CD4-positive, alpha-beta T cell treated with Interleukin-4 for 4 hours (primary cell): Measurements from ENCODE around the gene LSS.
A peak's percentile ranks its signal among the peaks of the same experiment; 100 is the strongest.

Experiments used
- DNase-seq: peaks from one replicate; pipeline ENCODE4 v3.0.0-alpha.2; 2020

Gene LSS

GRCh38 chr21:46228345-46229051, at the start of gene LSS:
LSS (minus strand) TSS chr21:46228774; CDS start chr21:46228745, 29 bp downstream.
- DNase-seq = peak; percentile 99

DNA sequence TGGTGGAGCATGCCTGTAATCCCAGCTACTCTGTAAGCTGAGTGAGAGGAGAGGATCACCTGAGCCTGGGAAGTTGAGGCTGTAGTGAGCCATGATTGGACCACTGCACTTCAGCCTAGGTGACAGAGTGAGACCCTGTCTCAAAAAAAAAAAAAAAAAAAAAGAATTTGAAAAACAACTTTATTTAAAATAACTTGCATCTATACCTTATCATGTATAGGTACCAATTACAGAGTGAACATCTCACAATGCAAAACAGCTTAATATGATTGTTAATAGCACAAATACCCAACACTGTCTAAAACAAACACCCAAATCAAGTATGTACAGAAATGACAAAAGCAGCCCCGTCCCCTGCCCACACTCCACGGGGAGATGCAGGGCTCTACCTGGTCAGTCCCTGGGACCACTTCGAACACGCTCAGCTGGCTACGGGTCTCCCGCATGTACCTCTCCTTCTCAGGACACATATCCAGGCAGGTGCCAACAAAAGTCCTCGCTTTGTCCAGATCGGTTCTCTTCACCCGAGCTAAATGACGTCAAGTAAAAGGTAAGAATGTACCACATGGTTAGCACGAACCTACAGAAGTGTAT, 46.3 kb upstream of the LSS start:
- DNase-seq = no peak

DNA sequence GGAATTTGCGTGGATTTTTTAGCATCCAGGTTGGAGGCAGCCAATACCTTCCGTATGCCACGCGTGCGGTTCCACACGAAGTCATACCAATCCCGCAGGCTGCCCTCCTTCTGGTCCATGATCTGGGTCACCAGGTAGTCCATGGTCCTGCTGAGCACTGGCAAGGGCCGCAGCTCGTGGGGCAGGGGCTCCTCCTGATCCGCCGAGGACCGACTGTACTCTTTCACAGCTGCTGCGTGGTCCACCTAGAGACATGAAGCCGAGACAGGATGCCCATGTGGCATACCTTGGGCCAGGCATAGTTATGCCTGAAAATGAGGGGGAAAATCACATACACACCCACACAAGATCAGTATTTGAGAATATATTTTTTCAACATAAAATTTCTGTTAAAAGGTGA, 44.8 kb upstream of the LSS start:
- DNase-seq = no peak

DNA sequence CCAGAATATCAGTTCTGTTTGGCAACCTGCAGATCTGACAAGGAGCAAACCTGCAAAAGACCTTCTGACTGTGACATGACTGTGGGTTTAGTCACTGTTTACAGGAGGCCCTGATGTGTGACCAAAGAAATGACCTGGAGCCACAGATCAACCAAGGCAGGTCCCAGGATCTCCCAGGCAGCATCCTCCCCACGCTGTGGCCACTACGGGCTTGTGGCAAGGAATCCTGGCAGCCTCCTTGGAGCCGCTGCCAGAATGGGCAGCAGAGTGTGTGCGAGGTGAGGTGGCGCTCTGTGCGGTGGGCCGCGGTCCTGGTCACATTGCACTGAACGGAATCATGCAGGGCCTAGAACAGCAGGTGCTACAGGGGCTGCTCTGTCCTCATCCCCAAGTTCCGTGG, 40.9 kb upstream of the LSS start:
- no peak for DNase-seq

GRCh38 chr21:46268371-46268770, 39.8 kb upstream of the LSS start:
- no peak for DNase-seq

- DNase-seq = no peak
Observed at GRCh38 chr21:46266946-46267345, 38.4 kb upstream of the LSS start.

GRCh38 chr21:46265736-46266525, 37.4 kb upstream of the LSS start:
- no peak for DNase-seq

GRCh38 chr21:46264690-46265144, 36.1 kb upstream of the LSS start:
- no peak for DNase-seq

DNA sequence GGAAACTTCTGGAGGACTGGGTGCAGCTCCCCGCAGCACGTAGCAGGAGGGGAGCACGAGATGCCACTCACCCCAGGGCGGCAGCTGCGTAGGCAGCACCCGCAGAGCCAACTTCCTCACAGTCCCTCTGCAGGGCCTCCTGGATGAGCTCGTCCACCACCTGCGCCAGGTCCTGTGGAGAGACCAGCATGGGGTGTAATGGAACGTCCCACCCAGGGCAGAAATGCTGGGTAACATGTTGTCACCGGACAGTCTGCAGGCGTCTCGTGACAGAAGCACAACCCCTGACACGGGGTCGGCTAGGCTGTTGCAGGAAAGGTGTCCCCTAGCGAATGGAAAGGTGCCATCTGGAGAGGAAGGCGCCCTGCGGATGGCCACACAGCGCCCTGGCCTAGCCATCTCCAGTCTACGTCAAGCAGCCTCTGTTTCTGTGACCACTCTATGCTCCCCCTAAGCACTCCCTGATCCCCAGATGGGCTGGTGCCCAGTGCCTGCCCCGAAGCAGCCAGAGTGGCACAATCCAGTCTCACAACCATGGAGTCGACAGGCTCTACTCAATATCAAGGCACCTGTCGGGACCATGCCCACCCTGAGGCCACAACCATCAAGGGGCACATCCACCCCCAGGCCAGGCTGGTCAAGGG, 35.6 kb upstream of the LSS start:
- DNase-seq = no peak

GRCh38 chr21:46256501-46256994, 28.0 kb upstream of the LSS start:
- no peak for DNase-seq

GRCh38 chr21:46255758-46256337, 27.3 kb upstream of the LSS start:
- no peak for DNase-seq

DNA sequence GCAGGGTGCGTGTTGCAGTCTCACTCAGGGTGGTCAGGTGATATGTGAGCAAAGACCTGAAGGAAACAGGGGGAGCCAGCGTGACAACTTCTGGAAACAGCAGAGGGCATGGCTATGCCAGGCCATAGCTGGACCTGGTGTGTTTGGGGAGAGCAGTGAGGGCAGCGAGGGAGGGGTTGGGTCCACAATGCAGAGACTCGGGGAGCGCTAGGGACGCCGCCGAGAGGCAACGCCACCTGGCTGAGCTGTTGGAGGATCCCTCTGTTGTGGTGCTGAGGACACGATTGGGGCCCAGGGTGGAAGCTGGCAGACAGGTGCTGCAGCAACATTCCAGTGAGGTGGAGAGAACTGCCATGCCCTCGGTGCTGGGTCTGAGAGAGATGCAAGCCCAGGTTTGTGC, 26.6 kb upstream of the LSS start:
- DNase-seq = no peak

GRCh38 chr21:46254208-46254975, 25.8 kb upstream of the LSS start:
- DNase-seq = no peak

DNA sequence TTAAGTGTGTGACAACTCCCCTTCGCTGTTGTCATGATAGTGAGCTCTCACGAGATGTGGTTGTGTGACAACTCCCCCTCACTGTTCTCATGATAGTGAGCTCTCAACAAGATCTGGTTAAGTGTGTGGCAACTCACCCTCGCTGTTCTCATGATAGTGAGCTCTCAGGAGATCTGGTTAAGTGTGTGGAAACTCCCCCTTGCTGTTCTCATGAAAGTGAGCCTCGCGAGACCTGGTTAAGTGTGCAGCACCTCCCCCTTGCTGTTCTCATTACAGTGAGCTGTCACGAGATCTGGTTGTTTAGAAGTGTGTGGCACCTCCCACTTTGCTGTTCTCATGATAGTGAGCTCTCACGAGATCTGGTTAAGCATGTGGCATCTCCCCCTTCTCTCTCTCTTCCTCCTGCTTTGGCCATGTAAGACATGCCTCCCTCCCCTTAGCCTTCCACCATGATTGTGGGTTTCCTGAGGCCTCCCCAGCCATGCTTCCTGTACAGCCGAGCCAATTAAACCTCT, 25.1 kb upstream of the LSS start:
- DNase-seq = peak; percentile 48

DNA sequence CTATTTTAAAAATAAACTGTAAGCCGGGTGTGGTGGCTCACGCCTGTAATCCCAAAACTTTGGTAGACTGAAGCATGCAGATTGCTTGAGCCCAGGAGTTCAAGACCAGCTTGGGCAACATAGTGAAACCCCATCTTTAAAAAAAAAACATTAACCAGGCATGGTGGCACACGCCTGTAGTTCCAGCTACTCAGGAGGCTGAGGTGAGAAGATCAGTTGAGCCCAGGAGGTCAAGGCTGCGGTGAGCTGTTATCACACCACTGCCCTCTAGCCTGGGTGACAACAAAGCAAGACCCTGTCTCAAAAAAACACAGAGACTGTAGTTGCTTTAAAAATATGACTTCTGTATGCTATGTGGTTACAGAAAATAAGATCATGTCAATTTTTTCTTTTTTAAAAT, 24.3 kb upstream of the LSS start:
- DNase-seq = no peak

DNA sequence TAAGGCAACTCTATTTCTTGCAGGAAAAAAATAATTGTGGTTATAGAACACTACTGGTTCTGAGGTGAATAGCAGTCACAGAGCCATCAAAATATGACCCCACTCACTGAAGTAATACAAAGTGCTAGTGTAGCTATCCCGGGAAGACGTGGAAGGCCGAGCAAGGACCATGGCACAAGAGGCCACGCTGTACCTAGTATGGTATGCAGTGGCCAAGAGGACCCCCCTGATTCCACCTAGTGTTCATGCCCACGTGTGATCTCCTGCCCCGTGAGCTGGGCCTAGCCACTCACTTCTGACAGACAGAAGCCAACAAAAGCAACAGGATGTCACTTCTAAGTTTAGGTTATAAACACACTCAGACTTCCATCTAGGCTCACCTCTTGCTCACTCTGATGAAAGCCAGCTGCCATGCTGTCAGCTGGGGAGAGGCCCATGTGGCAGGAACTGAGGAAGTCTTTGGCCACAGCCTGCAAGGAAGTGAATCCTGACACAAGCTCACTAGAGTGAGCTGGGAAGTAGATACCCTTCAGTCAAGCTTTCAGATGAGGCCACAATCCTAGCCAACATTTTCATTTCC, 21.7 kb upstream of the LSS start:
- DNase-seq = no peak

DNA sequence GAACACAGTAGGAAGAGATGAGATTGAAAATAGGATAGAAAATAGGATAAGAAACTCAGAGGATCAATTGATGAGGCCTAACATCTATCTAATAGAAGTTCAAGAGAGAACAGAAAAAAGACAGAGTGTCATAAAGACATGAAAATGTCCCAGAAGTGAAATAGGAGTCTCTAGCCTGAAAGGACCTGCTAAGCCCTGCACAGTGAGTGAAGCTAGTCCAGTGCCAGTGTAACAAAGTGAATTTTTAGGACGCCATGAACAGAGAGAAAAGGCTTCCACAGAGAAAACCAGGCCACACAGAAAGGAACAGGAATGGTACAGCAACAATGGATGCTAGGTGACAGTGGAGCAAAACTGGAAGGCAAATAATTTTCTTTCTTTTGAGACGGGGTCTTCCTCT, 20.3 kb upstream of the LSS start:
- DNase-seq = no peak

DNA sequence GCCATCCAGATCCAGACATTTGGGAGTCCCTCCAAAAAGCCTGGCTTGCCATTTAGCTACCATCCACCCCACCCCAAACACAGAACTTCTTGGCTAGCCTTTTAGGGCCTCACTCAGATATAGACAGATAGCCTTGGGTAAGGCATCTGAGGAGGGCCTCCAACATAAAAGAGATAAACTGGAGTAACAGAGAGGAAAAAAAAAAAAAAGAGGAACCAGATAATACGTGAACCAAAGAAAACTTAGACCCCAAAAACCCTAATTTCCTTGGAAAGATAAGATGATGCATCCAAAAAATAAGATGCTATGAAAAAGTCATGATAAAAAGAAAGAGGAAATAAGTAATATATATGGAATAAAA, 19.8 kb upstream of the LSS start:
- no peak for DNase-seq

- no peak for DNase-seq
Observed at GRCh38 chr21:46247699-46248421, 19.3 kb upstream of the LSS start.

GRCh38 chr21:46246345-46246744, 17.8 kb upstream of the LSS start:
- DNase-seq = no peak
